CD4-positive, alpha-beta T cell treated with Interleukin-15 for 4 hours (primary cell): ENCODE measurements around the gene NOS1AP.
"Not testable (repeated sequence)": the region's sequence is repeated elsewhere in the genome, so short reads cannot be mapped to it uniquely, and the experiment has no call there.

ENCODE experiments used
- DNase-seq: peaks from one replicate; pipeline ENCODE4 v3.0.0-alpha.2; 2020; ENCODE audit warnings: low spot score

The NOS1AP gene

GRCh38 chr1:162169031-162169790 lies 99.7 kb downstream of the NOS1AP start:
- no peak for DNase-seq

DNA sequence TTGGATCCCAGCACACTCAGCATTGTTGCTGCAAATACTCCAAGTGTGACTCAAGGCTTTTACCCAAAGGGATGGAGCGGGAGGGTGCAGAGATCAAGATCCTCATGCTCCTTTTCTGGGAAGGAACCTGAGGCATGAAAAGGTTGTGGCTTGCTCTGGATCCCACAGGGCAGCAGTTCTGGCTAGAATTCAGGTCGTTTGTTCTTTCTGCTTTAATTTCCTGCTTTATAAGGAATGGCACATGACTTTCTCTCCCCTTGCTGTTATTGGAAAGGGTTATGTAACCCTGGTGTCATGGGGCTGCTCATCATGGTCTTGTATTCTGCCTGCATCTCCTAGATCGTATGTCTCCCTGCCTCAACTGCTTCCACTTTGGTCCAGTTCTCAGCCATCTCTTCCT lies 101.6 kb downstream of the NOS1AP start:
- no peak for DNase-seq

GRCh38 chr1:162172311-162173102 lies 103.0 kb downstream of the NOS1AP start:
- no peak for DNase-seq

- DNase-seq: not testable (repeated sequence)
Measured at GRCh38 chr1:162173607-162174006, 104.1 kb downstream of the NOS1AP start.

GRCh38 chr1:162174027-162174426 lies 104.5 kb downstream of the NOS1AP start:
- DNase-seq: not testable (repeated sequence)

- DNase-seq: no peak
Measured at GRCh38 chr1:162175379-162176081, 106.0 kb downstream of the NOS1AP start.

GRCh38 chr1:162177126-162177525 lies 107.6 kb downstream of the NOS1AP start:
- DNase-seq: no peak

- DNase-seq: no peak
Measured at GRCh38 chr1:162178432-162178831, 108.9 kb downstream of the NOS1AP start.

GRCh38 chr1:162179121-162179520 lies 109.6 kb downstream of the NOS1AP start:
- DNase-seq: no peak

- no peak for DNase-seq
Measured at GRCh38 chr1:162180813-162181212, 111.3 kb downstream of the NOS1AP start.

DNA sequence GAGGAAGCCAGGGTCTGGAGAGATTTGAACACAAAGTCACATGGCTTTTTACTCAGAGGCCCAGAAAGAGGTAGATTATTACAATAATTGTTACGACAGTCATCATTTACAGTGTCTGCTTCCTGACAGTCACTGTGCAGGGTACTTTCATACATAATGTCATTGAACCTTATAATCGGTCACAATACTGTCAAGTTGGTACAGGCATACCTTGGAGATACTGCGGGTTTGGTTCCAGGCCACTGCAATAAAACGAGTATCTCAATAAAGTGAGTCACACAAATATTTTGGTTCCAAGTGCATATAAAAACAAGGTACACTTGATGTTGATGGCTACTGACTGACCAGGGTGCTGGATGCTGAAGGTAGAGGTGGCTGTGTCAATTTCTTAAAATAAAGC lies 112.6 kb downstream of the NOS1AP start:
- DNase-seq: no peak

GRCh38 chr1:162185314-162186025 lies 116.0 kb downstream of the NOS1AP start:
- no peak for DNase-seq

DNA sequence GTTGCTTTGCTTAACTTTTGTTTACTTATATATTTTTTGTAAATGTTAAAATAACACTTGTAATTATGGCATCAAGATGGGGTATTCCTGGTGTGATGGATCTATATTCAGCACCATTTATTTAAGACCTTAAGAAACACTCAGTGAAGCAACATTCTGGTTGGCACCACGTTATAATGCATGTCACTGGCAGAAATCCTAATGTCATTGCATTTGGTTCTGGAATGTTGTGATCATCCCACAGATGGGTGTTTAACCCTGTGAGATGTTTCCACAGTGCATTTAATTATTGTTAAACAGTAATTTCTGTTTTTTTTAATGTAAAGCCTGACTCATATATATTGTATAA lies 116.5 kb downstream of the NOS1AP start:
- DNase-seq: no peak

DNA sequence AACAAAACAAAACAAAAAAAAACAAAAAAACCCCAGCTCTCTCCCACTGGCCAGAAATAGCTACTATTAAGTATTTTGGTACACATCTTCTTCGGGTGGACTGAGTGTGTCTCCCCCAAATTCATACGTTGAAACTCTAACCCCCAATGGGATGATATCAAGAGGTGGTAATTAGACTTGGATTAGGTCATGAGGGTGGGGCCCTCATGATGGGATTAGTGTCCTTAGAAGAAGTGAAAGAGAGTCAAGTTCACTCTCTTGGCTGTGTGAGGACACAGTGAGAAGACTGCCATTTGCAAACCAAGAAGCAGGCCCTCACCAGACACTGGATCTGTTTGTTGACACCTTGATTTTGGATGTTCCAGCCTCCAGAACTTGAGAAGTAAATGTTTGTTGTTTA lies 116.9 kb downstream of the NOS1AP start:
- DNase-seq: no peak

DNA sequence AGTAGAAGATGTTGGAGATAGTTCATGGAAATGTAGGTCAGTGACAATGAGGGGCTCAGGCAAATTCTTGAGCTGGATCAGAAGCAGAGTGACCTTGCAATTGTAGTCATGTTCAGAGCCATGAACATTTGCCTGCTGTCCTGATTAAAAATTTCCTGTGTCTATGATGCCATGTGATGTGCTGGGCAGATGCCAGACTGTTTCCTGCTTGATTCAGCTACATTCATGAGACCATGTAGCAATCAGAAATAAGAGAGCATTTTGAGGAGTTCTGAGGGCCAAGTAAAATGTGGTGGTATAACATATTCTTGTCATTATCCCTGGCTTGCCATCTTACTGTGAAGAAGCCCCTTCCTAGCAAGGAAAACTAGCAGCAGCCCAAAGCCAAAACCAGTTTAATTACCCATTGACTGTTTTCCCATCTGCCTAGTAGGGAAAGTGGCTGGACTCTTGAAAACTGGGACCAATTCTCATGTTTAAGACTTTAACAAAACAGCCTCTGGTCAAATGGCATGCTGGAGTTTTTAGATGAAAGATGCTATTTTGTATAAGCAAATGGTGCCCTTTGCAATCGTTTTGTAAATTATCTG lies 118.3 kb downstream of the NOS1AP start:
- no peak for DNase-seq

DNA sequence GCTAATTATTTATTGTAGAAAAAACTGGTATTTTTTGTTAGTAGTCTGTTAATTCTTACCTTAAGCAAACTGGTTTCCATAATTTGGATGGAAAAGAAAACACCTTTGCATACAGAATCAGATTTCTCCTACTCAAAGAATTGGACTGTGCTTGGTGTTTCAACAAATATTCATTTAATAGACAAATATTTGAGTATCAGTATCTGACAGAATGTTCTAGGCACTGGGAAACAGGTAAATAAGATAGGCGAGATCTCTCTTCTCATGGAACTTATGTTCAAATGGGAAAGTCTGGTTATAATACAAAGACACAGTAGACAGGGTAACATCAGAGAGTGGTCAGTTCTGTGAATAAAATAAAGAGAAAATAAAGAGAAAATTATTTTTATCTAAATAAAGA lies 119.9 kb downstream of the NOS1AP start:
- no peak for DNase-seq

DNA sequence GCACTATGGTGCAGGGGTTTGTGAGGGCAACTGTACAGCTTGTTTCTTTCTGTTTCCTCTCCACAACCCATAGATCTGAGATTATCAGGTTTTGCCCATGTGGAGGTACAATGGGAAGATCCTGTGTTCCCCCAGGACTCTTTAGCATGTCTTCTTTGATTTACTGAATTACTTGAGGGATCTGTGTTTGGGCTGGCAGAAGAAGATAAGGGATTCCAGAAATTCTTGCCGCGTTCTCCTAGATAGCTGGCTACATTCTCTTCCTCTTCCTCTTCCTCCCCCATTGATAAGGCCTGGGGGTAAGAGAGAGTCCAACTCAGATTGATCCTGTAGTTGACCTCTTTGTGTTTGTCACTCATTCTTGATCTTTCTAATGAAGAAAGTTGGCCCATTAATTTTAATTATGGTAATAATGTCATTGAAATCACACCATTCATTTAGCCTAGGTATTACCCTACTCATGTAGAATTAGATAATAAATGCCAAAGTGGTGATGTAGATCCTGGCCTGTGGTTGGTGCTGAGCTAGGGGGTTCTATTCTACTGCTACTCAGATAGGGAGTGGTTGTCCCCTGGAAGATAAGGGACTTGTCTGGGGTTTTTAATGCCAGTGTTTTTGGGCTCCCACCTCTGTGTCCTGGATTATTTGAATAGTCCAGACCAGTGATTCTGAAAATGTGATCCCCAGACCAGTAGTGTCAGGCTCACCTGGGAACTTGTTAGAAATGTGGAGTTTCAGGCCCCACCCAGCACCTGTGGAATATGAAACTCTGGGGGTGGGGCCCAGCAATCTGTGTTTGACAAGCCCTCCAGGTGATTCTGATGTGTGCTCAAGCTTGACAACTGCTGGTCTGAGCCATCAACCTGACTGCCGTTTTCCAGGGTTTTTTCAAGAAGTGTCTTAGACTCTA lies 122.2 kb downstream of the NOS1AP start:
- no peak for DNase-seq

DNA sequence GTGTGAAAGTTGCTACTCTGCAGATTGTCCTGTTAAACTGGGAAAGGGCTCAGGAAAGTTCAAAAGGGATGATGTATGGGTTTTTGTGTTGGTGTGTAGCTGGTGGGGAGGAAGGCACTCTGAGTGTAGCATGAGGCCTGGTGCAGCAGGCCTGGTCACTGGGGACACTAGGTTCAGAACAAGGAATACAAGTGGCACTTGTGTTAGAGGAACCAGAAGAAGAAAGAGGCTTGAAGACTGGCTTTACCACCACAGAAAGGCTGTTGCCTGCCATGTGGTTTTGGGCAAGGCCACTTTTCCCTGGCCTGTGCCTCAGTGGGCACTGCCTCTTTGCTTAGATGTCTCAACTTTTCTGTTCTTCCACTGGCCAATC lies 122.8 kb downstream of the NOS1AP start:
- no peak for DNase-seq

GRCh38 chr1:162192763-162193162 lies 123.3 kb downstream of the NOS1AP start:
- no peak for DNase-seq

GRCh38 chr1:162193221-162193620 lies 123.7 kb downstream of the NOS1AP start:
- DNase-seq: no peak

DNA sequence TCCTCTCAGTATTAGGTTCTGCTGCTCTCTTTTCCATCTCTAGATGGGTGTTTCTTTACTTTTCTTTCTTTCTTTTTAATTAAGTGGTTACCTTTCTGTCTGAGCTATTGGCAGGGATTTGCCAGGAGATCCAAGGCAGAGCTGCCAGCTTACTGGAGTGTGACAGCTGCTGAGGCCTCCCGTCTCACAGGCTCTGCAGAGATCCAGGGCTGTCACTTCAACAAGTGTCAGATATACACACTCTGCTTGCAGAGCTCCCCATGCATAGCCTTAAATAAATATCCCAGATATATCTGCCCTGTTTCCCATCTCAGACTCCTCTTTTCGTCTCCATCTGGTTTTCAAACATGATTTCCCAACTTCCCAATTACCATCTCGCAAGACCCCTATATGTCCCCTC lies 124.3 kb downstream of the NOS1AP start:
- DNase-seq: no peak
